BJ (cell line): ENCODE data around the gene NSMCE1. TPM values are rescaled to one million over a fixed set of nuclear protein-coding genes. Genes with fewer than 3 reads are reported as not detected.

Experiments used
- CTCF ChIA-PET: fragments of 350-600 bp; formaldehyde crosslinking; extraction: SDS; loops from one replicate; lab custom pipeline; 2021; ENCODE audit warnings: antibody characterized with exemption, inconsistent platforms; lab: Yijun Ruan, JAX
- POLR2A ChIA-PET: fragments of 300-600 bp; sonication (Branson Sonifier 250); formaldehyde crosslinking; extraction: SDS; loops from one replicate; lab custom pipeline; 2021; ENCODE audit warnings: antibody characterized with exemption; lab: Charles Lee
- DNase-seq: peaks from one replicate; pipeline ENCODE4 v3.0.0-alpha.2; 2011; ENCODE audit warnings: low read depth
- H3K27me3 ChIP-seq: 2 replicates; pipeline ENCODE4 v1.6.0; 2011; ENCODE audit warnings: low read length; ENCODE audit not compliant: control insufficient read depth, insufficient read depth
- H3K36me3 ChIP-seq: 2 replicates; pipeline ENCODE4 v1.5.1; 2011; ENCODE audit warnings: low read length; ENCODE audit not compliant: control insufficient read depth, insufficient read depth
- H3K4me3 ChIP-seq: 2 replicates; pipeline ENCODE4 v1.5.1; 2011; ENCODE audit warnings: low read depth, mild to moderate bottlenecking, control low read depth, low read length
- CTCF ChIP-seq: IDR thresholded peaks from 2 replicates; pipeline ENCODE4 v1.5.1; 2011; ENCODE audit warnings: low read depth, mild to moderate bottlenecking, control low read depth, inconsistent platforms, low read length, moderate library complexity; ENCODE audit not compliant: insufficient read depth
- polyA plus RNA-seq: library from polyadenylated mRNA; depleted of rRNA; stranded (reverse); fragments of >200 nt; gene quantifications from 2 replicates; pipeline ENCODE4 v1.2.3, GENCODE V29; 2011

The NSMCE1 gene
- polyA plus RNA-seq, 1 experiment = 34.3 TPM

- Histone ChIP-seq H3K27me3 (peaks cover 2% of the 10 kb centered on the region; the same call in 1 of the 2 replicates), H3K4me3 (no peak overlapping the region), H3K36me3 (no peaks in the 10 kb centered on the region)
- ChIA-PET CTCF (no interaction called here), POLR2A (no interaction called here)
- DNase-seq = no peak
- TF ChIP-seq CTCF = no peak
These were observed 68.8 kb downstream of the NSMCE1 start for GRCh38 chr16:27199736-27200135.

- no peaks in the 10 kb centered on the region for H3K36me3 ChIP-seq
- DNase-seq = no peak
- peaks cover 2% of the 10 kb centered on the region; the same call in 1 of the 2 replicates for H3K27me3 ChIP-seq
- H3K4me3 ChIP-seq = no peak overlapping the region
- POLR2A ChIA-PET = no interaction called here
- CTCF ChIA-PET = no interaction called here
- TF ChIP-seq CTCF = no peak
These were observed 69.4 kb downstream of the NSMCE1 start for GRCh38 chr16:27199235-27199586.

- TF ChIP-seq CTCF = no peak
- ChIA-PET POLR2A (no interaction called here), CTCF (no interaction called here)
- Histone ChIP-seq H3K4me3 (no peak overlapping the region), H3K36me3 (no peaks in the 10 kb centered on the region), H3K27me3 (peaks cover 2% of the 10 kb centered on the region; the same call in 1 of the 2 replicates)
- DNase-seq = no peak
These were observed 69.9 kb downstream of the NSMCE1 start for GRCh38 chr16:27198451-27199234.

- CTCF ChIA-PET = interaction anchor here (1.2 kb wide), 1 partner anchor 171 kb away, joined by 3 read pairs; no protein-coding TSS in a partner anchor
- H3K4me3 ChIP-seq = no peak overlapping the region
- no peak for DNase-seq
- POLR2A ChIA-PET = no interaction called here
- H3K27me3 ChIP-seq = peaks cover 2% of the 10 kb centered on the region; the same call in 1 of the 2 replicates
- no peak for TF ChIP-seq CTCF
- no peaks in the 10 kb centered on the region for H3K36me3 ChIP-seq
These were observed 71.6 kb downstream of the NSMCE1 start for GRCh38 chr16:27197004-27197403.

- POLR2A ChIA-PET = no interaction called here
- no peak overlapping the region for H3K4me3 ChIP-seq
- no peak for DNase-seq
- TF ChIP-seq CTCF = no peak
- H3K36me3 ChIP-seq = no peaks in the 10 kb centered on the region
- CTCF ChIA-PET = no interaction called here
- H3K27me3 ChIP-seq = peaks cover 4% of the 10 kb centered on the region; the same call in 1 of the 2 replicates
These were observed 72.5 kb downstream of the NSMCE1 start for GRCh38 chr16:27195941-27196595.
